ENCODE measurements around the gene BCL11A.

Gene BCL11A

DNA sequence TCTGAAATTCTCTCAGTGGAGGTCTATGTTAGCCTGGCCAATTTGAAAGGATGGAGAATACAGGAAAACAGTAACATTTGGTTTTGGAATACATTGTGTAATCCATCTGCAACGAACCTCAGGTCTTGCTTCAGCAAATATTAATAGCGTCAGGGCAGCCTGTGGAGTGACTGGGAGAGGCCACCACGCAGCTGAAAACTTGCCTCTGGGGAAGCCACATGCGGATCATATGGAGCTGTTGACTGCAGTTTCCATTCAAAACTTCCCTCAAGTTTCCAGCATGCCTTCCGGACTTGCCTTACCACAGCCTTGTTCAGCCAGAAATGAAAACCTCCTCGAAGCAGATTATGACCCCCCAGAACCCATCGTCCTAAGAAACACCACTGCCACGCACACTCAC is 25.7 kb downstream of the BCL11A start:
- H3K4me1 Mint-ChIP-seq = no peaks in the 10 kb centered on the region
- peaks cover 4% of the 10 kb centered on the region for H3K36me3 Mint-ChIP-seq (ENCODE audit: insufficient read depth)

DNA sequence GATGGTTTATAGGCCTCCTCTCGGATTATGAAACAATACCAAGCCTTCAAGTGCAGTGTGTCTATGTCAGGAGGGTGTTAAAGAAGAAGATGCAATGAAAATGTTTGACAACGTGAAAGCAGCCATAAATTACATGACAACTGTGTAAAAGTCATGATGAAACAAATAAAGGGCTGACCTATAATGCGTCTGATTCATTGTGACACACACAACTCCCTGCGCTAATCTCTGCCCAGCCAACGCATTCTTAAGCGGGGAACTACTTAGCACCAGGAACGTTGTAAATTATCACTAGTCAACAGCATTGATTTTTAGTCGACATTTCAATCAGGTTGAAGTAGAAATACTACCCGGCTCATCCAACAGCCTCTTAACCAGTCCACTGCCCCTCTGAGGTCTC is 26.8 kb downstream of the BCL11A start:
- H3K9me3 Mint-ChIP-seq = no peaks in the 10 kb centered on the region
- H3K4me3 Mint-ChIP-seq = no peak overlapping the region
- DNase-seq (ENCODE audit: low spot score in 2 of 2) (no peak), ATAC-seq (replicated peaks; ENCODE audit: extremely low read depth, poor library complexity, severe bottlenecking) (no peak)
- peaks cover 4% of the 10 kb centered on the region for H3K36me3 Mint-ChIP-seq (ENCODE audit: insufficient read depth)
- H3K27ac Mint-ChIP-seq (ENCODE audit: low read depth) = no peak overlapping the region
- H3K27me3 Mint-ChIP-seq = peaks cover 66% of the 10 kb centered on the region
- H3K4me1 Mint-ChIP-seq = no peaks in the 10 kb centered on the region

More for the DNA sequence above, 25.7 kb downstream of the BCL11A start:
- Mint-ChIP-seq H3K27ac (ENCODE audit: low read depth) (no peak overlapping the region), H3K4me3 (no peak overlapping the region), H3K9me3 (no peaks in the 10 kb centered on the region), H3K27me3 (peaks cover 66% of the 10 kb centered on the region)
- ATAC-seq (replicated peaks; ENCODE audit: extremely low read depth, poor library complexity, severe bottlenecking) = no peak
- no peak for DNase-seq (ENCODE audit: low spot score in 2 of 2)

DNA sequence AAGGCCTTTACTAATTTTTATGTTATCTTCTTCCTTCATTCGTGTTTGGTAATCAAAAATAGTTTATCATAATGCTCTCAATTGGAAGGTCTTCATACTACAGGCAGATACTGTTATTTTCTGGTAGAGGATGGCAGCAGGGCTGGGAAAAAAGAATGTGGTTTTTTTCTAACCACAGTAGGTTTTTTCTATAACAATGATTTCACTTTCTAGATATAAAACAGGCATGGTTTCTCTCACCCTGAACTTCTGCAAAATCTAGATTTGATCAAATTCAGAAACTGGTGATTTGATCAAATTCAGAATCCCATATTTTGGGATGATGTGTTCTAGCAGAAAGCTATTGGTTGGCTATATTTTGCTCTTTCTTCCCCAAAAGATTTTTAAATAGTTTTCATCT is 27.6 kb downstream of the BCL11A start:
- no peak for DNase-seq (ENCODE audit: low spot score in 2 of 2)

DNA sequence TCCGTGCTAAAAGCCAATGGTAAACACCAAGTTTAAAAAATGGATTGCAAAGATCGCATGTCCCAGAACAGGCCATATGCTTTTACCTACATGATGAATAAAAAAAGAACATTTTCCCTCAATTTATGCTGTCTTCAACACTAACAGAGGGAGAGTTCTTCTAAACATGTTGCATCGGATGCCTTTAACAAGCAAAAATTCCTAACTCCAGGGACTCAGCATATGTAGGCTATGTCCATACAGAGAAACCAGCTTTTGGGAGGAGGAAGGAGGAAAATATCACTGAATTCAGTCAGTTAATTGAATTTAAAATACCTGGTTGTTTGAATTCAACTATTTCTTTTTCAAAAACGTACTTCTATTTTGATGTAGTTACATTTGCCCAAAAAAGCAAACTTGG is 28.6 kb downstream of the BCL11A start:
- no peaks in the 10 kb centered on the region for H3K9me3 Mint-ChIP-seq
- ATAC-seq (replicated peaks; ENCODE audit: extremely low read depth, poor library complexity, severe bottlenecking) (no peak), DNase-seq (ENCODE audit: low spot score in 2 of 2) (no peak)
- H3K4me3 Mint-ChIP-seq = no peak overlapping the region
- H3K27ac Mint-ChIP-seq (ENCODE audit: low read depth) = no peak overlapping the region
- peaks cover 2% of the 10 kb centered on the region for H3K36me3 Mint-ChIP-seq (ENCODE audit: insufficient read depth)
- peaks cover 56% of the 10 kb centered on the region for H3K27me3 Mint-ChIP-seq
- no peaks in the 10 kb centered on the region for H3K4me1 Mint-ChIP-seq

More for the DNA sequence above, 27.6 kb downstream of the BCL11A start:
- Mint-ChIP-seq H3K4me3 (no peak overlapping the region), H3K4me1 (no peaks in the 10 kb centered on the region), H3K9me3 (no peaks in the 10 kb centered on the region), H3K27me3 (peaks cover 66% of the 10 kb centered on the region), H3K36me3 (ENCODE audit: insufficient read depth) (peaks cover 4% of the 10 kb centered on the region), H3K27ac (ENCODE audit: low read depth) (no peak overlapping the region)
- ATAC-seq (replicated peaks; ENCODE audit: extremely low read depth, poor library complexity, severe bottlenecking) = no peak

DNA sequence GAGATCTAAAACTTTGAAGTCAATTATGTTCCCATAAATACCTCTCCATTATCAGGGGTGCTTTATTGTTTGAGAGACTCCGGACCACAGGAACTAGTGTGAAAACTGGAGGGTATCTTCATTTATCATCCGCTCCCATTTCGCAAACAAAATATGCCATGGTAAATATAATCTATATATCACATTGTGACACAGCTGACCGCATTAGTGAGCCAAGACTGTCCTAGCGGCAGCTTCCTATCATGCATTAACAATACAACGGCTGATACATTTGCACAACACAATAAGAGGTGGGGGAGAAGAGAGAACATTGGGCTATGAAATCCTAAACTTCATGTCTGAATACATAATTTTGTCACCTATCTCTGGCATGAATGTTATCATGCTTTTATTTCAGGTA is 29.5 kb downstream of the BCL11A start:
- no peak for ATAC-seq (replicated peaks; ENCODE audit: extremely low read depth, poor library complexity, severe bottlenecking)
- Mint-ChIP-seq H3K36me3 (ENCODE audit: insufficient read depth) (peaks cover 1% of the 10 kb centered on the region), H3K27ac (ENCODE audit: low read depth) (no peak overlapping the region), H3K9me3 (no peaks in the 10 kb centered on the region), H3K27me3 (peaks cover 46% of the 10 kb centered on the region), H3K4me1 (no peaks in the 10 kb centered on the region), H3K4me3 (no peak overlapping the region)
- DNase-seq (ENCODE audit: low spot score in 2 of 2) = no peak

DNA sequence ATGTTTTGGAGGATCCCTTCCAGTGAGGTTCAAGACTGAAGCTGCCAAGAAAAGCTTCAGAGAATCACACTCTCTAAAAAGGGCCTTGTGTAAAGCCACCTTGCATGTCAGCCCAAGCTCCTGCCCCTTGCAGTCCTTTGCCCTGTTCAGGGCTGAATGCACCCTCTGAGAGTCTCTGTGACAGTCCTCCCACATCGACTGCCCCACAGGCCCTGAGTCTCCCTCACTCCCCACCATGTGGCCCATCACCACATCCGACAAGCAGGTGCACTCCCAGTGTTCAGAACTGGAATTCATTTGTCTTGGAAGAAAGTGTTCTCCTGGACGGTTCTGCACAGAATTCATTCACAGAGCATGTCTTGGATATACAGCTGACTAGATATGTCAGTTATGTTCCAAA is 31.0 kb downstream of the BCL11A start:
- Mint-ChIP-seq H3K36me3 (ENCODE audit: insufficient read depth) (peaks cover 1% of the 10 kb centered on the region), H3K4me1 (no peaks in the 10 kb centered on the region), H3K4me3 (no peak overlapping the region), H3K27ac (ENCODE audit: low read depth) (no peak overlapping the region), H3K9me3 (no peaks in the 10 kb centered on the region), H3K27me3 (peaks cover 39% of the 10 kb centered on the region)
- DNase-seq (ENCODE audit: low spot score in 2 of 2) = no peak
- no peak for ATAC-seq (replicated peaks; ENCODE audit: extremely low read depth, poor library complexity, severe bottlenecking)

DNA sequence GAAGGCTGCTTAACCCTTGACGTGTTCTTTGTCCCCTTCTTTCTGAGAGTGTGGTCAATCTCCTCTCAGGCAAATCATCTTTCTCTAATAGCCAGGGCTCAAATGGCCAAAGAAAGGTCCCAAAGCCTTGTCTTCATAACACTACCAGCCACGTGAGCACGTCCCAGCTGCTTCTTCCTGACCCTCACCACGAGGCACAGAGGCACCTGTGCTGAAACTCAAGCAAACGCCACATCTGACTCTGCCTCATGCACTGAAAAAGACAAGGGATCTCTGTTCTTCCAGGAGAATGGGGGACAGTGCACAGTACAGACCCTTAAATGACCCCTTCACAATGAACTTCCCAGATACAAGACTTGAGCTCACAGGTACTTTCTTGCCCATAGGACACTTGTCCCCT is 31.8 kb downstream of the BCL11A start:
- Mint-ChIP-seq H3K4me3 (no peak overlapping the region), H3K36me3 (ENCODE audit: insufficient read depth) (peaks cover 1% of the 10 kb centered on the region), H3K27me3 (peaks cover 33% of the 10 kb centered on the region), H3K27ac (ENCODE audit: low read depth) (no peak overlapping the region), H3K4me1 (no peaks in the 10 kb centered on the region), H3K9me3 (no peaks in the 10 kb centered on the region)
- DNase-seq (ENCODE audit: low spot score in 2 of 2) (no peak), ATAC-seq (replicated peaks; ENCODE audit: extremely low read depth, poor library complexity, severe bottlenecking) (no peak)

DNA sequence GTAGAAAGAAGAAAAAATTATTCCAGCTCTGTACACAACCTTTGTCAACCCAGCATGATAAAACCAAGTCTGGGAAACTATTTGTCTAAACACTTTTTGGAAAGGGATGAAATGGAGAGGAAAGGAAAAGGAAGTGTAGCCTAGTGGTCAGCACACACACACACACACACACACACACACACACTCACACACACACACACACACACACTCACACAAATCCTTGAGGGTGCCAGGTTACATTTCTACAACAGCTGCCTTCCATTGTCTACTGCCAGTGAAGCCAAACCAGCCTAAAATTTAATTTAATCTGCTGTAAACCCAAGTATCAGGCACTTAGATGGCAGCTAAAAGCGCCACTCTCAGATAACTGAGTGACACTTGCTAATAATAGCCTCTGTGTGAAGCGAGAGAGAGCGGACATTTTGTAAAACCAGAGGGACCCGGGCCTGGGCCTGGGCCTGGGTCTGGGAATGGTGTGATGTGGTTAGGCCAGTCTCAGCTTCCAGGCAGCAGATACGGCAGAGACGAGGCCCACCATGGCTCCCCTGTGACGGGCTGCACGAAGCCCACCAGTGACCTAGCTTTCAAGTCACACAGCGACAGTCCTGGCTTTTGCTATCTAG is 32.4 kb downstream of the BCL11A start:
- ATAC-seq (replicated peaks; ENCODE audit: extremely low read depth, poor library complexity, severe bottlenecking) = no peak
- H3K36me3 Mint-ChIP-seq (ENCODE audit: insufficient read depth) = peaks cover 1% of the 10 kb centered on the region

DNA sequence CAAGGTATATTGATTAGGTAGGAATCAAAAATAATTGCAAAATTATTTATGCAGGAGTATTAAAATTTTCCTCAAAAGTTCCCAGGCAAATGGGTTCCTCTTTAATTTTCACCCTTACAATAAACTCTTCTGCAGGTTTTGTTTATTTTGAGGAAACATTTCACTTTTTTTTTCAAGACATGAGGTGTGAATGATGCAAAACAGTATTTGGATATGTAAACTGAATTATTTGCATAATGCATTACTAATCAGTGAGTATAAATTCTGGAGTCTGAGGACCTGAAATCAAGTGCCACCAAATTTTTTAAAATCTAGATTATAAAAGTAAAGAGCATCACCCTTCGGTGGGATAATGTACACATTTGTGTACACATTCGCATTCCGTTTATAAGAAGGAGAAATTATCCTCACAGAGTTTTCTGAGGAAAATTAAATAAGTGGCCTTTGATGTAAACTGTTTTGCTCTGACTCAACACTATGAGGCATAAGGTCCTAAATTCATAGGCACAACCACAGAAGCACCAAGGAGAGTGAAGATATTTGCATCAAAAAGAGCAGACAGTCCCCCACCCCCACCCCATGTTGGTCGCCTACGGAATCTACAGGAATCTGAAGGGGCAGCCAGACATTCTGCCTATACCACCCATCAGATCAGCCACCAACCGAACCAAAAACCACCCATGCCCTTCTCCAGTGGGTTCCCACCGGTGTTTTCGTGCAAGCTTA is 33.1 kb downstream of the BCL11A start:
- no peak for ATAC-seq (replicated peaks; ENCODE audit: extremely low read depth, poor library complexity, severe bottlenecking)
- H3K9me3 Mint-ChIP-seq = no peaks in the 10 kb centered on the region
- H3K36me3 Mint-ChIP-seq (ENCODE audit: insufficient read depth) = no peaks in the 10 kb centered on the region
- no peak for DNase-seq (ENCODE audit: low spot score in 2 of 2)
- H3K4me1 Mint-ChIP-seq = no peaks in the 10 kb centered on the region
- no peak overlapping the region for H3K27ac Mint-ChIP-seq (ENCODE audit: low read depth)
- H3K27me3 Mint-ChIP-seq = peaks cover 45% of the 10 kb centered on the region
- H3K4me3 Mint-ChIP-seq = no peak overlapping the region

More for the DNA sequence above, 32.4 kb downstream of the BCL11A start:
- no peak overlapping the region for H3K4me3 Mint-ChIP-seq
- no peaks in the 10 kb centered on the region for H3K9me3 Mint-ChIP-seq
- H3K27me3 Mint-ChIP-seq = peaks cover 38% of the 10 kb centered on the region
- no peak for DNase-seq (ENCODE audit: low spot score in 2 of 2)
- H3K4me1 Mint-ChIP-seq = no peaks in the 10 kb centered on the region
- H3K27ac Mint-ChIP-seq (ENCODE audit: low read depth) = no peak overlapping the region

DNA sequence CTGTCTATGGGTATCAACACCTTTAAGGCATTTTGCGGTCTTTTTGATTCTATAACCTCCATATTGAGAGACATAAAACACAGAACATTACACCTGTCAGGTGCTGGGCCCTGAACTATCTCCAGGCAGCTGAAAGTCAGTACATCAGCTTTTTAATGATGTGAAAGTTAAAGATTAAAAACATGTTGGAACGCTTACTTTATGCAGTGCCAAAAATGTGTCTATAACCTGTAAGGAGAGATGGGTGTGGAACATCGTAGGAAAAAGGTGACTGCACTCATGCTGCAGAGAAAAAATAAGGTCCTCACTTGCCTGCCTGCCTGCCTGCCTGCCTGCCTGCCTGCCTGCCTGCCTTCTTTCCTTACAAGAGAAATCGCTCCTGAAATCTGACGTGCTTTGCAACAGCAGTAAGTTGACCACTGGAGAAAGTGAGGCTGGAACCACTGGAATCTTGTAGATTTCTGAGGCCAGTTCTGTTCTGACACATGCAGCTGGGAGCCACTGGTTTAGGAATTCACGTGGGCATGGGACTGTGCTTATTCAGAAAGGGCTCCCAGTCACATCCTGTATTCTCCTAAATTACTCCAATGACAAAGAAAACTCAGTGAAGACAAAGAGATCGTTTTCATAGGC is 34.1 kb downstream of the BCL11A start:
- DNase-seq (ENCODE audit: low spot score in 2 of 2) = no peak
- Mint-ChIP-seq H3K4me3 (no peak overlapping the region), H3K9me3 (no peaks in the 10 kb centered on the region), H3K36me3 (ENCODE audit: insufficient read depth) (no peaks in the 10 kb centered on the region), H3K27ac (ENCODE audit: low read depth) (no peak overlapping the region), H3K4me1 (no peaks in the 10 kb centered on the region), H3K27me3 (peaks cover 53% of the 10 kb centered on the region)
- ATAC-seq (replicated peaks; ENCODE audit: extremely low read depth, poor library complexity, severe bottlenecking) = no peak

DNA sequence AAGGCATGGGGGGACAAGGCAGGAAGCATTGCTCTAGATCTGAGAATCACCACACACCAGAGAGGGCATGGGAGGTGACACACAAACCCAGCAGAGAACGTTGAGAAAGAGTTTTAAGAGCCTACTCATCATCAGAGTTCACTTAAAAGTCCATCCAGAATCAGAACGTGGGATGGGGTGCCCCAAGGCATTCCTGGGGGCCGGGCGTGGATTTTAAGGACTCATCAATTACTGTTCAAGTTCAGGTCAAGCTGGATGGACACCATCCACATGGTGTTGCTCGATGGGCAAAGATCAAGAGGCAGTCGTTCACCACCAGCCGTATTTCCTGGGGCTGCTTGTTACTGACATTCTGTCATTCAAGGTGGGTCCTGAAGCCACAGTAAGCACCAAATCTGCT is 34.9 kb downstream of the BCL11A start:
- Mint-ChIP-seq H3K4me3 (no peak overlapping the region), H3K36me3 (ENCODE audit: insufficient read depth) (no peaks in the 10 kb centered on the region), H3K27me3 (peaks cover 57% of the 10 kb centered on the region), H3K4me1 (no peaks in the 10 kb centered on the region), H3K27ac (ENCODE audit: low read depth) (no peak overlapping the region), H3K9me3 (no peaks in the 10 kb centered on the region)
- DNase-seq (ENCODE audit: low spot score in 2 of 2) (no peak), ATAC-seq (replicated peaks; ENCODE audit: extremely low read depth, poor library complexity, severe bottlenecking) (no peak)

DNA sequence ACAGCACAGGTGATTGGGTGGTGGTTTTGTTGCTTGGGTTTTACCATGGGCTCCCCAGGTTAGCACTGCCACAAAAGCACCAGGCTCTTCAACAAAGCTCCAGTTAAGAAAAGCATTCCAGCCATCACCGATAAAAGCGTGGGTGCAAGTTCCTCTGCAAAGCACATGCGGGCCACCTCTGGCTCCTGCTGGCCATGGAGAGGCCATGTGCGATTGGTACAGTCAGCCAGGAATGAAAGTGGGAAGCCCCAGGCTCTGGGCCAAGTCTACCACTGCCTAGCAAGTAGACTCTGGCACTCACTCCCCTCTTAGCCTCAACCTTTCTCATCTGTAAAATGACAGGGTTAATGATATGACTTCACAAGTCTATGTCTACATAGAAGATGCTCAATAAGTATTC is 36.0 kb downstream of the BCL11A start:
- Mint-ChIP-seq H3K4me1 (no peaks in the 10 kb centered on the region), H3K27ac (ENCODE audit: low read depth) (no peak overlapping the region), H3K9me3 (no peaks in the 10 kb centered on the region), H3K27me3 (peaks cover 61% of the 10 kb centered on the region), H3K4me3 (no peak overlapping the region), H3K36me3 (ENCODE audit: insufficient read depth) (no peaks in the 10 kb centered on the region)
- no peak for DNase-seq (ENCODE audit: low spot score in 2 of 2)
- no peak for ATAC-seq (replicated peaks; ENCODE audit: extremely low read depth, poor library complexity, severe bottlenecking)

DNA sequence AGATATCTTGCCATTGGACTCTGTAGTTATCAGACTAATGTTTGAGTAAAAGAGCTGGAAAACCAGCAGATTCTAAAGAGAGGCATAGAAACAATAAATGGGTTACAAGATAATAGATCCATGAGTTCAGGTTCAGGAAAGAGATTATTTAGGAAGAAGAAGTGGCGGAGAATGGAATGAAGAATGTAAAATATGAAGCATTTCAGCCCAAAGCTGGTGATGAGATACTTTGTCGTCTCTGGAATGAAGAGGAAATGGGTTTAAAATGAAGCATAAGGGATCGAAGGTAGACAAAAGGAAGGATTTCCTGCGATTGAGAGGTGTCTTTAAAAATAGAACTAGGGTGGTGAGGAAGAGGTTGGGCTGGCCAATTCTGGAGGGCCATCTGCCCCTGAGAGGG is 36.6 kb downstream of the BCL11A start:
- H3K27me3 Mint-ChIP-seq = peaks cover 58% of the 10 kb centered on the region

More for the DNA sequence above, 36.6 kb downstream of the BCL11A start:
- no peaks in the 10 kb centered on the region for H3K9me3 Mint-ChIP-seq
- ATAC-seq (replicated peaks; ENCODE audit: extremely low read depth, poor library complexity, severe bottlenecking) = no peak
- H3K36me3 Mint-ChIP-seq (ENCODE audit: insufficient read depth) = no peaks in the 10 kb centered on the region
- no peak overlapping the region for H3K4me3 Mint-ChIP-seq
- no peaks in the 10 kb centered on the region for H3K4me1 Mint-ChIP-seq
- no peak for DNase-seq (ENCODE audit: low spot score in 2 of 2)
- no peak overlapping the region for H3K27ac Mint-ChIP-seq (ENCODE audit: low read depth)
